Activated CD4-positive, CD25-positive, alpha-beta regulatory T cell (primary cell): ENCODE measurements around the gene SIX5.

ENCODE experiments used
- DNase-seq, 4 experiments: peaks; one replicate each; lab custom pipeline; 2025; lab: John Stamatoyannopoulos, UW

Gene SIX5

DNA sequence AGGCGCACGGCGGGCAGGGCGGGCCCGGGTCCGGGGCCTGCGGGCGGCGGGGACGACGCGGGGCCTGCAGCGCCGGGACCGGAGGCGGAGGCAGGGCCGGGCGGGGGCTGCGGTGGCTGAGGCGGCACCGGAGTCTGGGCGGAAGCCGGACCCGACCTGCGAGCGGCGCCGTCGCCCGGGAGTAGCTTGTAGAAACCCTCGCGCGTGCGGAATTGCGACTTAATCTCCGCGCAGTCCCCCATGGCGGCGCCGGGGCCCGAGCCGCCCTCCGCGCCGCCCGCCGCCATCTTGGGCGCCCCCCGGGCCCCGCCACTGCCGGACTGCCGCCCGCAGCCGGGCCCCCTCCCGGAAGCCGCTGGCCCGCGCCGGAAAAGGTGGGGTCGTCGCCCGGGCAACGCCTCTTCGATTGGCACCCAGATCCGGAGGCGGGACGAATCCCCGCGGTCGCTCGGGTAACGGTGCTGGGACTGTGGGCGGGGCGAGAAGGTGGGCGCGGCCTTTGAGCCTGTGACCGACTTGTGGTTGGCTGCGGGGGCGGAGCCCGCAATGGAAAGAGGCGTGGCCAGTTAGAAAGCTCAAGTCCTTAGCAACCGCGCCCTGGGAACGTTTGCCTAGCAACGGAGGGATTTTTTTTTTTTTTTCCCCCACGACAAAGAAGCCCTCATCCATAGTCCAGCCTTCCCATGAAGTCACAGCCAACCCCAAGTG lies 23.6 kb upstream of the SIX5 start, which contains the start of gene DMWD:
Gene DMWD (minus strand): TSS at position 376 of the 708 bp plus-strand sequence. CDS start 89 bp downstream, at position 287.
- peak; percentile 99 for DNase-seq

GRCh38 chr19:45791744-45792469 lies 22.9 kb upstream of the SIX5 start:
- no peak for DNase-seq

DNA sequence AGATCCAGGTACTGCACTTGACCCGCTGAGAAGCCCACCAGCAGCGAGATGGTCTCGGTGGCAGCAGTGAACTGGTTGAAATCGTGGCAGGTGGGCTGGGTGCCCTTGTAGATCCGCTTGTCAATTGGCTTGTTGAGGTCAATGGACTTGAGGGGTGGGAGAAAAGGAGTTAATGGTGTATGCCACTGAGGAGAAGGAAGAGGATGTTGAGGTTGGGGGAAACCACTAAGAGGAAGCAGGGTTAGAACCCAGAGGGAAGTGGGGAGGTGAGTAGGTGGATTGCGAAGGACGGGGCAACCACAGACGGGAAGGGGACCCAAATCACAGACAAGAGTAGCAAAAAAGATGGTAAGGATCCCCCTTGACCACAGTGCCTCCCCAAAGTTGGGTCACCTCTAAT lies 21.9 kb upstream of the SIX5 start:
- DNase-seq, result no peak

DNA sequence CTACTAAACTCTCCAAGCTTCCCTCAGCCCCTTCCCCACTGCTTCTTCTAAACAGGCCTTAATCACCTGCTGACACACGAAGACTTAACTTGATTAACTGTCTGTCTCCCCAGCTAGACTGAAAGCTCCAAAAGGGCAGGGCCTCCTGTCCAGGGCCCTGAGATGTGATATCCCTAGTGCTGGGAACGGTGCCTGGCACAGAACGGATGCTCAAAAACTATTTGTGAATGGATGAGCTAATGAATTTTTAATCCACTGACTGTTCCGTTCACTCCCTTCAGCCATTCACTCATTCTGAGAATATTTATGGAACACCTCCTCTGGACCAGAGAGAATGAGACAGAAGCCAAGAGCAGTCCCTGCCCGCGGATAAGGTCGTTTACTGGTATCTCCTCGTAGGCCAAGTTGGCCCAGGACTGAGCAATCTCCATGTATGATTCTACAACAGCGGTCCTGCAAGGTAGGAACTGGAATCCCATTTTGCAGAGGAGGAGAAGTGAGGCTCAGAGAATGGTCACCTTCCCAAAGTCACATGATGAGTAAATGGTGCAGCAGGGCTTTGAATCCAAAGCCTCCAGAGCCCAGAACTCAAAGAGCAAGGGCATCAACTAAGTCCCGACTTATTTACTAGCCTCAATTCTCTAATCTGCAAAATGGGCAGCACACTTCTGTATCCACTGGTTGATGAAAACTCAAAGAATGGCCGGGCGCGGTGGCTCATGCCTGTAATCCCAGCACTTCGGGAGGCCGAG lies 20.2 kb upstream of the SIX5 start:
- no peak for DNase-seq

GRCh38 chr19:45786533-45786894 lies 17.5 kb upstream of the SIX5 start:
- no peak for DNase-seq

DNA sequence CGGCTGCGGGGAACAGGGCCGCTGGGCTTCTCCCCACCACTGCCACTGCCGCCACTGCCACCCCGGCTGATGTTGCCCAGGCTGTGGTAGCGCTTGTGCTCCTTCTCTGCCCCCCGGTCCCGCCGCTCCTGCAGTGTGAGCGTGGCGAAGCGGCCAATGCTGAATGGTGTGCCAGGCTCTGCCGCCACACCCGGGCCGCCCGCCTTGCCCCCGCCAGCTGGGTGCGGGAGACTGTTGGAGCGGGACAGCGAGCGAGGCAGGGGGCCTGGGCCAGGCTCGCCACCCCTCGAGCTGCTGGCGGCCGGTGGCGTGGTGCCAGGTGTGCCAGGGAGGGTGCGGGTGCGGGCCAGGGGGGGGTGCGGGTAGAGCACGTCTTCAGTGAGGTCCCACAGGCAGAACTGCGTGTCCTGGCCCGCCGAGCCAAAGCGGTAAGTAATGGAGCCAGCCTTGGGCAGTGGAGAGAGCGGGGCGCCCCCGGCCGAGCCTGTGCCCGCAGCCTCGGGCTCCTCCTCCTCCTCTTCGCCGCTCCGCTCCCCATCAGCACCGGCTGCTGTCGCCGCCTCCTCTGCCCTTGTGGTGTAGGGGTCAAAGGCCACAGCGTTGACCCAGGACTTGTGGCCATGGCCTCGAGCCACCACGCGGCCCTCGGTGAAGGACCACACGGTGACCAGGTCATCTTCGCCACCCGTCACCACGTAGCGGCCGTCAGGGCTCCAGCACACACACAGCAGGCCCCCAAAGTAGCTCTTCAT lies 16.9 kb upstream of the SIX5 start:
- DNase-seq, result no peak

GRCh38 chr19:45785097-45785496 lies 16.0 kb upstream of the SIX5 start:
- no peak for DNase-seq

DNA sequence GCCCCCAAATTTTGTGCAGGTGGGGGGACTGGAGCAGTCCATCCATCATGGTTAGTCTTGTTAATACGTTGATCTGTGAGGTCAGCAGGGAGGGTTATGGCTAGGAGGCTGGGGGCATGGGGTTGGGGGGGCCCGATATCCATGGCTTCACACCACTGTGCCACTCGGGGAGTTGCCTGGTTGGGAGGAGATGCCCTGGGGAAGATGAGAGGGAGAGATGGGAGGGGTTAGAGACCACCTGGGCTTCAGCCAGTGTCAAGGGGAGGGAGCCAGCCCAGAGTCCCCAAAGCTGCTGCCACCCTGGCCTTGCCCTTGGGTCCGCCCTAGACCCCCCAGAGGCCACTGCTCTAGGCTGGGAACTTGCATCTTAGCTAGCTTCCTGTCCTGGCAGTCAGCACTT lies 15.0 kb upstream of the SIX5 start:
- DNase-seq, result no peak

DNA sequence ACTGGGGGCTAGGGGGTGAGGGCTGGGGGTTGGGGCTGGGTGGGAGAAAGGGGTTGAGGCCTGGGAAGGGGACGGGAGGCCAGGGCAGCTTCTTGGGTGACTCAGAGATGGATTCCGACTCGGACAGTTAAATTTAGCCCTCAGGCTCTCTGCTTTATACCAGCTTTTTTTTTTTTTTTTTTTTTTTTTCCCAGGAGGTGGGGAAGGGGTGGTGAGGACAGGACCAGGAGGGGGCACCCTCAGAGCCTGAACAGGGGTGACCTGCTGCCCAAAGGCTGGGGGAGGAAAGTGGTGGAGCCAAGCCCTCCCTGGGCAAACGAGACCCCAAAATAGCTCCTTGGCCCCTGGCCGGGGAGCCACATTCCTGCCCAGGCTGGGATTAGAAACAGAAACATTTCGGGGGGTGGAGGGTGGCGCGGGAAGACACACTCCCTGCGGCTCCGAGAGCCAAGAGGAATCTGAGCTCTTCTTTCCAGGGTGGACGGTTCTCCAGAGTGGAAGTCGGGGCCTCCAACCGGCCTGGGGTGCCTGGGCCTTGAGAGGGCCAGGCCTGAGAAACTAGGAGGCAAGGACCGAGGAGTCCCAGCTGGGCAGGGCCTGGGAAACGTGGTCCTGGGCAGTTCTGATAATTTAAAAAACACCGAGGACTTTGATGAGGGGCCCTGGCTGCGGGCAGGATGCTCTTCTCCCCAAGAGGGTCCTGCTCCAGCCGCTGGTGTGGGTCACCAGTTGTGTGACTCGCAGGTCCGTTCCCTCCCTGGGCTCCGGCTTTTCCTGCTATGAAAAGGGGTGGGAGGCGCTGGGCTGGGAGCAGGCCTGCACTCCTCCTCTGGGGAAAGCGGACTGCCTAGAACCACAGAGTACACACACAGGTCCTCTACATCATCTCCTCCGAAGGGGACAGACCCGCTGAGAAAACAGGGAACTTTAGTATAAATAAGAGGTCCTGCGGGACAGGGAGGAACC lies 14.1 kb upstream of the SIX5 start:
- DNase-seq, result no peak

DNA sequence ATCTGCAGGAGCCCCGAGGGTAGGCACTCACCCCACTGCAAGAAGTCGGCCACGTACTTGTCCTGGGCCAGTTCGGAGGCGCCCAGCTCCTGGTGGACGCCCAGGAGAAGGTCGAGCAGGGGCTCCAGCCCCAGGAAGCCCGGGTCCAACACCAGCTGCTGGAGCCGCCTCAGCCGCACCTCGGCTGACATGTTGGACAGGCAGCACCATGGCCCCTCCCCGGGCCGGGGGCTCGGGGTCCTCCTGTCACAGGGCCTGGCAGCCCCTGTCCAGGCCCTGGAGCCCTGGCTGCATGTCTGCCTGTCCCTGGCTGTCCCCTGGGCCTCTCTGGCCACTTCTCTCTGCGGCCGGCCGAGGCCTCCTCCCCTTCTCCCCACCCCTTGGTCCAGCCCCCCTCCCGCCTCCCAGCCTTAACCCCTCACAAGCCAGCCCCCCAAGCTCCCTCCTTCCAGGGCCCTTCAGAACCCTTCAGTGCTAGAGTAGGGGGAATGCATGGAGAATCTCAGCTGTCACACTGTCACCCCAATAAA lies 13.2 kb upstream of the SIX5 start, which contains the start of gene DMPK:
Gene DMPK (minus strand): TSS at position 329 of the 530 bp plus-strand sequence. CDS start 138 bp downstream, at position 191.
- no peak for DNase-seq

DNA sequence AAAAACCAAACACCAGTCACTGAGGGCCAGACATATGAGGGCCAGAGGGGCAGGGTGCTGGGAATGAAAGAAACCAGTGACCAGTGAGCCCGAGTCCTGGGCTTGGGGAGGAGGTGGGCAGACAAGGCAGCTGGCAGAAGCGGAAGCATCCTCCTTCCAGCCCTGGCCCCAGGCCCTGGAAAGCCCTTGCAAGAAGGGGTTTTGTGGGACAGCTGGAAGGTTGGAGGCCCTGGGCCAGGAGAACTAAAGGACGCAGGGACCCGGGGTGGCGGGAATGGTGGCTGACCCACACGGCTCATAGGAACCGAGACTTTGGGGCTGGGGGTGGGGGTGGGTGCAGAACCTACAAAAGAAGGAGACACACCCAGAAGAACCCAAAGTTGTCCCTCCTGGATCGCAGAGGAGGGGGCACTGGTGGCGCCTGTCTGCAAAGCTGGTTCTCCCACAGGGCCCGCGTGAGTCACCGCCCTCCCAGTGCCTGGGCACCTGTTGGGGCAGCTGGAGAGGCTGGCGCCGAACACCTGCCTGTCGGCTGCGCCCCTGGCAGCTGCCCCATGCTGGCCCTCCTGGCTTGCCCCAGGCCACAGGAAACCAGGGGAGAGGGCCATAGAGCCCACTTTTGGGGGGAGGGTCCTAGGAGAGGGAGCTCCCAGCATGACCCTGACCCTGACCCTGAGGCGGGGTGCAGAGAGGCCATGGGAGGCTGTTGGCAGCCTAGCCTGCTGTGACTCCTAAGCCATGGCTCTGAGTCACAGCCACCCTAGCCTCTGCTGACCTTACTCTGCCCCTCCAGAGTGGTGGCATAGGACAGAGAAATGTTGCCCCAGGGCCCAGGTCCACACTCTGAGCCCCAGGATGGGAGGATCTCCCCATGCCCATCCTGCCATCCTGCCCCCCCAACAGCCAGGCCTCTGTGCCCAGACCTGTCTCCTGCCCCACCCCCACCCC lies 12.4 kb upstream of the SIX5 start:
- DNase-seq, result no peak

DNA sequence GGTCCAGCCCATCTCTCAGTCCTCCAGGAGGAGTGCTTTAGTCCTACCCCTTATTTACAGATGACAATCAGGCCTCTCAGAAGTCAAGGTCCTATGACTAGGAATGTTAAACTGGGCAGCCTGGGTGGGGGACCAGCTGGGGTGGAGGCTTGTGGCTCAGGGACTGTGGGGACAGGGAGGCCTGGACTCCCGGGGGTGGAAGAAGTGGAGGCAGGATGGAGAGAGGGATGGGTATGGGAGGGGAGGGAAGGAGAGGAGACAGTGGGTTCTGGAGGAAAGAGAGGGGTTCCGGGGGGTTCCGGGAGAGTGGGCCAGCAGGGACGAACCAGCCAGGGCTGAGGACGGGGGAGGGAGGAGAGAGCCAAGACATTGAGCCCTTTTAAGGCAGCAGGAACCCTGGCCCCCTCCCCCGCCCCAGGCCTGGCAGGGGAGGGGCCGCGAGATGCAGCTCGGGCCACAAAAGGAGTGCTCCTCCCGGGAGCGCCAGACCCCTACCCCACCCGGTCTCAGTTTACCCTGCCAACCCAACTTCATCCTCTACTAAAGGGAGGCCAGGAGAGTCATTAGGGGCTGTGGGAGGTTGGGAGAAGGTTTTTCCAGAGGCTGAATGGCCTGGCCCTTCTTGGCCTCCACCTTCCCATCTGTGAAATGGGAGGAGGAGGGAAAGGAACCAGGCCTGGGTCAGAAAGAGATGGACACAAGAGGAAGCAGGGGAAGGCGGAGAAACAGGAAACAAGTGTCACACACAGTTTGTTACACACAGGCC lies 11.6 kb upstream of the SIX5 start:
- DNase-seq, result no peak

DNA sequence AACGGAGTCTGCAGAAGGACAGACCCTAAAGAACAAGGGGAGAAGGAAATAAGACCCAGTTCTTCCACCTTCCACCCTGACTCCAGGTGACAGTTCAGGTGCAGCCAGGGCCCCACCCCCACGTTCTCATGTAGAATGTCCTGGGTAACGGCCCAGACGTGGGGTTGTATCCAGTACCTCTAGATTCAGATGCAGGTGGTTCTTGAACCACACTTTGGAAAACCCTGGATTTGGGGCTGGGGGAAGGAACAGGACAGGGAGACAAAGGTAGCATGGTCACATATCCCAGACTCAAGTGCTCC lies 11.0 kb upstream of the SIX5 start:
- DNase-seq, result no peak

DNA sequence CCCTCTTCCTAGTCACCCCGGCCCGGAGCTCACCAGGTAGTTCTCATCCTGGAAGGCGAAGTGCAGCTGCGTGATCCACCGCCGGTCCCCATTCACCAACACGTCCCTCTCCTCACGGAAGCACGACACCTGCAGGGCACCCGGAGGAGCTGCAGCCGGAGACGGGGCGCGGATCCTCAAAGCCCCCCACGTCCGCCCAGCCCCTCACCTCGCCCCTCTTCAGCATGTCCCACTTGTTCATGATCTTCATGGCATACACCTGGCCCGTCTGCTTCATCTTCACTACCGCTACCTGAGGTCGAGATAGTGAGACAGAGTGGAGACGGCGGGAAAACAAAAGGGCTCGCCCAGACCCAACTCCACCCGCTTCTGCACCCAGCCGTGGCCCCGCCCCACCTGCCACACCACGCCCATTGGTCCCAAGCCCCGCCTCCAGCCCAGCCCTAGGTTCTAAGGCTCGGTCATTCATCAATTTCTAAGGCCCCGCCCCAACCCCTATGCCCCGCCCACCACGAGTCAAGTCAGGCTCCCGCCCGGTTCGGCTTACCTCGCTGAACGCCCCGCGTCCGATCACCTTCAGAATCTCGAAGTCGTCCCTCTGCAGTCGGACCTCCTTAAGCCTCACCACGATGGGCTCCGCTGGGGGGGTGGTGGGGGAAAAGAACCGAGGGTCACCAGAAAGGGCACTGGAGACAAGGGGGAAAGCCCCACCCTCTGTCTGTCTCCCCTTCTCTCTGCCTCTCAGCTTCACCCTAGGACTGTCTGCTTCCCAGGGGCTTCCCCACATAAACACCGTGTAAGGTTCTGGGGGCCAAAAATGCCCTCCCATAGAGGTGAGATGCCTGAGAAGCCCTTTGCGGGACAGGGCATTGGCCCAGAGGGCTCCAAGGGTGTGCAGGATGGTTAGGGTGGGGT lies 10.4 kb upstream of the SIX5 start:
- peak; percentile 58 to 89 (median 76) for DNase-seq

- no peak for DNase-seq
These were observed 9.1 kb upstream of the SIX5 start for GRCh38 chr19:45778010-45778661.

DNA sequence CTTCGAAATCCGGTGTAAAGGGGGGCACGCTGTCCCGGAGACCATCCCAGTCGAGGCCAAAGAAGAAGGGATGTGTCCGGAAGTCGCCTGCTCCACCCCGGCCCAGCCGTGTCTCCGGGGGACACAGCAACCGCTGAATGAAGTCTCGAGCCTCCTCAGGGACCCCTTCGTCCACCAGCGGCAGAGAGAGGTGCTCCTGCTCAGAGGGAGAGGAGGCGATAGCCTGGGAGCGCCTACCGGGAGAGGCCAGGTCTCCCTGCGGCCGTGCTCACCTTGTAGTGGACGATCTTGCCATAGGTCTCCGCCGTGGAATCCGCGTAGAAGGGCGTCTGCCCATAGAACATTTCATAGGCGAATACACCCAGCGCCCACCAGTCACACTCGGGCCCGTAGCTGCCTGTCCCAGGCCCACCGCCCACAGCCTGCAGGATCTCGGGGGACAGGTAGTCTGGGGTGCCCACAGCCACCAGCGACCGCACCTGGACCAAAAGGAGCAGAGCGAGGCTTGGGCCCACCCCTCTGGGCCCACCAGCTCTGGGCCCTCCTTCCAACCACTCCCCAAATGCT lies 8.4 kb upstream of the SIX5 start:
- DNase-seq, result no peak

- no peak for DNase-seq
These were observed 5.7 kb upstream of the SIX5 start for GRCh38 chr19:45774765-45775164.
